K562 (cell line): ENCODE data around the gene HNRNPF. TPM values are rescaled to one million over a fixed set of nuclear protein-coding genes. Genes with fewer than 3 reads are reported as not detected.

ENCODE experiments used
- ATAC-seq: fragments of 200-7000 bp; cut with Tn5 transposase; 3 replicates; pipeline ENCODE4 v1.9.1; 2020; ENCODE audit warnings: moderate library complexity
- BruUV-seq: library from RNA; stranded (reverse); fragments of 400-500 nt; replicated peaks from 2 replicates; lab custom pipeline; 2021; lab: Mats Ljungman, UMichigan
- CTCF ChIA-PET: fragments of 300-600 bp; formaldehyde crosslinking; extraction: SDS; loops from one replicate; lab custom pipeline; 2021; ENCODE audit warnings: low intra/inter-chr PET ratio; lab: Yijun Ruan, JAX
- POLR2A ChIA-PET: fragments of 300-600, 350-650 bp; sonication (Branson Sonifier 250); formaldehyde crosslinking; extraction: SDS; loops from one replicate; lab custom pipeline; 2021; ENCODE audit warnings: antibody characterized with exemption, inconsistent platforms; lab: Yijun Ruan, JAX
- DNase-seq, 4 experiments: peaks; one replicate each; pipeline versions ENCODE4 v3.0.0 to v3.0.0-alpha.2; 2011 to 2018; ENCODE audit warnings: low spot score in 3 of 4, mixed read lengths in 3 of 4; ENCODE audit errors: extremely low read depth in 1 of 4
- FAIRE-seq: peaks from 2 replicates; lab custom pipeline; 2011; peaks lifted over from hg19 to GRCh38; lab: Jason Lieb, UNC
- H2AFZ ChIP-seq: 2 replicates; pipeline ENCODE4 v1.6.0; 2011; ENCODE audit warnings: low read depth, low read length, control low read depth, inconsistent platforms
- H3K27ac ChIP-seq: fragments of 200-600 bp; 3 replicates; pipeline ENCODE4 v1.8.0; 2011; ENCODE audit warnings: low read depth, mild to moderate bottlenecking, control low read depth, inconsistent platforms, low read length, moderate library complexity, mixed read lengths; ENCODE audit errors: extremely low read depth
- H3K27me3 ChIP-seq, 2 experiments: fragments of 300-600 bp in 1 of 2; 2 replicates in 1 of 2; 3 replicates in 1 of 2; pipeline versions ENCODE4 v1.6.0 to v1.8.0; 2011; ENCODE audit warnings: inconsistent platforms in 2 of 2, low read length in 2 of 2, mild to moderate bottlenecking in 1 of 2, mixed read lengths in 1 of 2, moderate library complexity in 1 of 2; ENCODE audit not compliant: control insufficient read depth in 2 of 2, insufficient read depth in 2 of 2
- H3K36me3 ChIP-seq: fragments of 300-600 bp; 3 replicates; pipeline ENCODE4 v1.8.0; 2011; ENCODE audit warnings: mild to moderate bottlenecking, low read length, inconsistent platforms; ENCODE audit not compliant: control insufficient read depth, insufficient read depth
- H3K4me1 ChIP-seq, 2 experiments: fragments of 200-600 bp in 1 of 2; replicated peaks in 1 of 2; 2 replicates in 1 of 2; 3 replicates in 1 of 2; pipeline versions ENCODE4 v1.5.1 to v1.8.0; 2011; ENCODE audit warnings: inconsistent platforms in 2 of 2, low read length in 2 of 2, mild to moderate bottlenecking in 1 of 2, mixed read lengths in 1 of 2, moderate library complexity in 1 of 2; ENCODE audit not compliant: control insufficient read depth in 2 of 2, insufficient read depth in 2 of 2
- H3K4me2 ChIP-seq: 2 replicates; pipeline ENCODE4 v1.6.1; 2011; ENCODE audit warnings: low read length, control low read depth, inconsistent platforms, mixed read lengths; ENCODE audit not compliant: insufficient read depth
- H3K4me3 ChIP-seq: fragments of 200-600 bp; sonication (generic), shearing (Covaris generic); 2 replicates; pipeline ENCODE4 v1.5.1; 2016; ENCODE audit warnings: control low read depth, inconsistent platforms
- H3K79me2 ChIP-seq: fragments of 200-600 bp; 3 replicates; pipeline ENCODE4 v1.8.0; 2011; ENCODE audit warnings: low read length, inconsistent platforms; ENCODE audit not compliant: control insufficient read depth, insufficient read depth
- H3K9ac ChIP-seq, 2 experiments: 2 replicates each; pipeline versions ENCODE4 v1.6.0 to v1.6.1; 2011; ENCODE audit warnings: low read depth in 2 of 2, low read length in 2 of 2, control low read depth in 1 of 2, inconsistent platforms in 1 of 2, mild to moderate bottlenecking in 1 of 2, mixed read lengths in 1 of 2; ENCODE audit not compliant: insufficient read depth in 1 of 2
- H3K9me1 ChIP-seq: one replicate; pipeline ENCODE4 v1.6.0; 2011; ENCODE audit warnings: inconsistent platforms, mild to moderate bottlenecking, low read length, moderate library complexity; ENCODE audit not compliant: control insufficient read depth, insufficient read depth
- H3K9me3 ChIP-seq: replicated peaks from 2 replicates; pipeline ENCODE4 v1.5.1; 2011; ENCODE audit warnings: low read depth, low read length, inconsistent platforms; ENCODE audit not compliant: control insufficient read depth, insufficient read depth
- H4K20me1 ChIP-seq: replicated peaks from 2 replicates; pipeline ENCODE4 v1.6.1; 2011; ENCODE audit warnings: low read length, inconsistent platforms, mixed read lengths; ENCODE audit not compliant: control insufficient read depth, insufficient read depth
- NRF1 ChIP-seq, 2 experiments: fragments of 450-650 bp; IDR thresholded peaks in 1 of 2; conservative IDR thresholded peaks in 1 of 2; 2 replicates each; pipeline ENCODE4 v1.6.1; 2014; ENCODE audit warnings: mild to moderate bottlenecking in 2 of 2
- RBFOX2 ChIP-seq: fragments of 200-400 bp; formaldehyde crosslinking; IDR thresholded peaks from 2 replicates; pipeline ENCODE4 v1.6.1; 2017; ENCODE audit warnings: low read depth, mild to moderate bottlenecking, low read length, moderate library complexity
- SMAD2 ChIP-seq: fragments of 150-350 bp; IDR thresholded peaks from 2 replicates; pipeline ENCODE4 v1.6.1; 2014; ENCODE audit warnings: low read depth, mild to moderate bottlenecking, low read length
- TEAD2 ChIP-seq: fragments of 450-650 bp; IDR thresholded peaks from 2 replicates; pipeline ENCODE4 v1.6.1; 2016; ENCODE audit warnings: missing genetic modification characterization, control low read depth, missing compliant biosample characterization
- TEAD4 ChIP-seq, 2 experiments: sonication (generic) in 1 of 2; formaldehyde crosslinking in 1 of 2; IDR thresholded peaks; 2 replicates each; pipeline versions ENCODE4 v1.6.1 to v1.8.0; 2012 to 2022; ENCODE audit warnings: borderline replicate concordance in 1 of 2, inconsistent platforms in 1 of 2, low read length in 1 of 2, mild to moderate bottlenecking in 1 of 2, missing genetic modification reagents in 1 of 2
- ZFX ChIP-seq: sonication (generic); formaldehyde crosslinking; IDR thresholded peaks from 2 replicates; pipeline ENCODE4 v1.8.0; 2022; ENCODE audit warnings: mild to moderate bottlenecking, missing genetic modification reagents, moderate library complexity
- ZNF384 ChIP-seq: IDR thresholded peaks from 2 replicates; pipeline ENCODE4 v1.6.1; 2012; ENCODE audit warnings: low read depth, low read length, improper control_type of control experiment
- WGBS: fragments of 100-300 bp; shearing (Covaris generic); methylation state at CpG from one replicate; pipeline ENCODE4 v1.1.6; 2016; ENCODE audit warnings: low coverage, mixed read lengths; ENCODE audit not compliant: insufficient coverage; ENCODE audit errors: missing lambda C conversion rate; 5-methylcytosine and 5-hydroxymethylcytosine counted together
- in situ Hi-C: fragments of 300-500 bp; cut with MboI; formaldehyde crosslinking; loops from 4 replicates; pipeline ENCODE4 v1.15.0; 2018; ENCODE audit warnings: inconsistent platforms, mixed read lengths
- intact Hi-C: fragments of 100-400 bp; cut with micrococcal nuclease; formaldehyde crosslinking; loops from 2 replicates; pipeline ENCODE4 v1.14.2; 2022
- polyA plus RNA-seq, 8 experiments: library from polyadenylated mRNA; depleted of rRNA in 4 of 8; stranded (reverse) in 5 of 8; unstranded in 3 of 8; fragments of >200 nt; fragmentation: Nextera tagmentation in 2 of 8; fragmentation: Illumina TruSeq in 1 of 8; extraction: Ambion mirVana in 2 of 8; extraction: Trizol in 1 of 8; gene quantifications; 2 replicates each; pipeline versions ENCODE4 v1.2.1 to v1.2.3, GENCODE V29; 2011 to 2014; ENCODE audit warnings: inconsistent platforms in 1 of 8, missing spikeins in 1 of 8
- total RNA-seq, 7 experiments: library from RNA; depleted of rRNA in 6 of 7; stranded (reverse); fragments of >200 nt in 6 of 7; fragmentation: Illumina TruSeq in 2 of 7; extraction: Trizol in 2 of 7; gene quantifications; 2 replicates each; pipeline versions ENCODE4 v1.2.1 to v1.2.3, GENCODE V29; 2011 to 2021; ENCODE audit warnings: low replicate concordance in 1 of 7
- TF ChIP-seq, protein P1 (sequence below), 3 experiments: IDR thresholded peaks in 2 of 3; conservative IDR thresholded peaks in 1 of 3; 2 replicates each; pipeline ENCODE4 v1.5.1; 2011 to 2012; ENCODE audit warnings: low read length in 3 of 3, mild to moderate bottlenecking in 3 of 3, control low read depth in 2 of 3, improper control_type of control experiment in 1 of 3, inconsistent platforms in 1 of 3, low read depth in 1 of 3, mixed read lengths in 1 of 3, moderate library complexity in 1 of 3; ENCODE audit not compliant: insufficient read depth in 2 of 3
- TF ChIP-seq, protein P2 (sequence below): sonication (generic); formaldehyde crosslinking; IDR thresholded peaks from 2 replicates; pipeline ENCODE4 v1.8.1; 2023; ENCODE audit warnings: mild to moderate bottlenecking, missing genetic modification reagents
- TF ChIP-seq, protein P3 (sequence below): sonication (generic); formaldehyde crosslinking; IDR thresholded peaks from 2 replicates; pipeline ENCODE4 v1.8.0; 2022; ENCODE audit warnings: missing genetic modification reagents, mild to moderate bottlenecking, moderate library complexity, borderline replicate concordance
- TF ChIP-seq, protein P4 (sequence below): IDR thresholded peaks from 2 replicates; pipeline ENCODE4 v1.6.1; 2011; ENCODE audit warnings: borderline replicate concordance, low read depth, mild to moderate bottlenecking, moderate library complexity, low read length; ENCODE audit not compliant: insufficient read depth, poor library complexity, severe bottlenecking

HNRNPF gene
- total and polyA plus RNA-seq, 9 of the 15 experiments (the other 6 are each of a cell fraction or from before 2014, with no cell fraction given), result 192 to 489 (median 416) TPM

DNA sequence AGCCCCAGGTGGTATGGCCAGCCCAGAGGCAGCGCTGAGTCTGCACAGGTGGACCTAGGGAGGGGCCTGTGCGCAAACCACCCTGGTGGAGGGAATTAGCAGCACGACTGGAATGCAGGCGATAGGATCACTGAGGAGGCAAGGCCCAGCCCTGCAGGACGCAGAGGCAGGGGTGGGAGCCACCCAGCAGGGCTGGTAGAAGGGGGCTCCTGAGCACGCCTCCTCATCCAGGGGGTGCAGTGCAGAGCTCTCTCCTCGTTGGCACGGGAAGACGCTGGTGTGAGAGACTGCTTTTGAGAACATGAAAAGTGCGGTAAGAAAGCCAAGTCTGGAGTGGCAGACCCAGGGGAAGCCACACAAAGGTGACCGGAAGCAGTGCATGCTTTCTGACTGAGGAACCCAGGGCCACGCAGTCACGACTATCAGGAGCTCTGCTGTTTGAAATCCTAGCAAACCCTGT lies 31.5 kb downstream of the HNRNPF start:
- Histone ChIP-seq H3K9me3 (no peaks in the 10 kb centered on the region), H3K4me2 (no peak overlapping the region), H3K36me3 (no peaks in the 10 kb centered on the region), H3K9me1 (no peaks in the 10 kb centered on the region), H2AFZ (peak overlapping the region; percentile 29; the same call in 1 of the 2 replicates), H3K9ac (peak overlapping the region in 1 of 2 experiments; percentile 54; a peak in 1 of 4 replicates), H3K4me3 (no peak overlapping the region), H3K4me1 (peaks cover 13 to 18% of the 10 kb centered on the region in 2 experiments; a peak in 4 of 5 replicates), H3K27ac (no peak overlapping the region), H3K27me3 (peaks cover 0 to 12% of the 10 kb centered on the region in 2 experiments; a peak in 2 of 5 replicates), H3K79me2 (no peaks in the 10 kb centered on the region), H4K20me1 (no peaks in the 10 kb centered on the region)
- ChIA-PET POLR2A (interaction anchor here (0.7 to 1.3 kb wide), 3 partner anchors 8 to 632 kb away, joined by 3 to 6 read pairs (median 4); no protein-coding TSS in a partner anchor), CTCF (interaction anchor here (0.6 to 1.5 kb wide), 3 partner anchors 84 to 184 kb away, joined by 3 to 6 read pairs (median 3); no protein-coding TSS in a partner anchor)
- intact Hi-C loops, result no loop called here
- WGBS, result 37% methylated on average over 13 of the region's 13 CpGs
- ATAC-seq, result peak; percentile 84
- BruUV-seq, result no TSS peak
- in situ Hi-C loops, result no loop called here
- peak in 3 of 4 experiments; percentile 54 to 75 (median 67) for DNase-seq
- FAIRE-seq, result no peak
- TF ChIP-seq, protein P1, sequence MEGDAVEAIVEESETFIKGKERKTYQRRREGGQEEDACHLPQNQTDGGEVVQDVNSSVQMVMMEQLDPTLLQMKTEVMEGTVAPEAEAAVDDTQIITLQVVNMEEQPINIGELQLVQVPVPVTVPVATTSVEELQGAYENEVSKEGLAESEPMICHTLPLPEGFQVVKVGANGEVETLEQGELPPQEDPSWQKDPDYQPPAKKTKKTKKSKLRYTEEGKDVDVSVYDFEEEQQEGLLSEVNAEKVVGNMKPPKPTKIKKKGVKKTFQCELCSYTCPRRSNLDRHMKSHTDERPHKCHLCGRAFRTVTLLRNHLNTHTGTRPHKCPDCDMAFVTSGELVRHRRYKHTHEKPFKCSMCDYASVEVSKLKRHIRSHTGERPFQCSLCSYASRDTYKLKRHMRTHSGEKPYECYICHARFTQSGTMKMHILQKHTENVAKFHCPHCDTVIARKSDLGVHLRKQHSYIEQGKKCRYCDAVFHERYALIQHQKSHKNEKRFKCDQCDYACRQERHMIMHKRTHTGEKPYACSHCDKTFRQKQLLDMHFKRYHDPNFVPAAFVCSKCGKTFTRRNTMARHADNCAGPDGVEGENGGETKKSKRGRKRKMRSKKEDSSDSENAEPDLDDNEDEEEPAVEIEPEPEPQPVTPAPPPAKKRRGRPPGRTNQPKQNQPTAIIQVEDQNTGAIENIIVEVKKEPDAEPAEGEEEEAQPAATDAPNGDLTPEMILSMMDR (IDR thresholded peaks at IDR 0.05 in 2 of 3, conservative IDR thresholded peaks at IDR 0.05 in 1 of 3; ENCODE audit: insufficient read depth in 2 of 3, low read depth in 1 of 3, low read length in 3 of 3), result peak; percentile 25 to 50 (median 49); a peak in 4 of 6 replicates
- TF ChIP-seq RBFOX2 (peak; percentile 26; the same call in 1 of the 2 replicates), ZFX (CRISPR knock-in tag) (peak; percentile 37; the same call in 1 of the 2 replicates), TEAD4 (IDR thresholded peaks at IDR 0.05; ENCODE audit: low read length) (peak; percentile 90), TEAD4 (CRISPR knock-in tag; IDR thresholded peaks at IDR 0.05; ENCODE audit: borderline replicate concordance) (peak; percentile 95), TEAD2 (tag) (peak; percentile 96), ZNF384 (no peak), NRF1 (conservative IDR thresholded peaks at IDR 0.05 in 1 of 2, IDR thresholded peaks at IDR 0.05 in 1 of 2) (0 out of 4 replicates have a peak, but pooled peaks of 1 of the 2 experiments have one; percentile 15), SMAD2 (no peak)
- TF ChIP-seq, protein P2, sequence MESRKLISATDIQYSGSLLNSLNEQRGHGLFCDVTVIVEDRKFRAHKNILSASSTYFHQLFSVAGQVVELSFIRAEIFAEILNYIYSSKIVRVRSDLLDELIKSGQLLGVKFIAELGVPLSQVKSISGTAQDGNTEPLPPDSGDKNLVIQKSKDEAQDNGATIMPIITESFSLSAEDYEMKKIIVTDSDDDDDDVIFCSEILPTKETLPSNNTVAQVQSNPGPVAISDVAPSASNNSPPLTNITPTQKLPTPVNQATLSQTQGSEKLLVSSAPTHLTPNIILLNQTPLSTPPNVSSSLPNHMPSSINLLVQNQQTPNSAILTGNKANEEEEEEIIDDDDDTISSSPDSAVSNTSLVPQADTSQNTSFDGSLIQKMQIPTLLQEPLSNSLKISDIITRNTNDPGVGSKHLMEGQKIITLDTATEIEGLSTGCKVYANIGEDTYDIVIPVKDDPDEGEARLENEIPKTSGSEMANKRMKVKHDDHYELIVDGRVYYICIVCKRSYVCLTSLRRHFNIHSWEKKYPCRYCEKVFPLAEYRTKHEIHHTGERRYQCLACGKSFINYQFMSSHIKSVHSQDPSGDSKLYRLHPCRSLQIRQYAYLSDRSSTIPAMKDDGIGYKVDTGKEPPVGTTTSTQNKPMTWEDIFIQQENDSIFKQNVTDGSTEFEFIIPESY (CRISPR knock-in tag), result 0 out of 2 replicates have a peak, but pooled peaks have one; percentile 29
- TF ChIP-seq, protein P3, sequence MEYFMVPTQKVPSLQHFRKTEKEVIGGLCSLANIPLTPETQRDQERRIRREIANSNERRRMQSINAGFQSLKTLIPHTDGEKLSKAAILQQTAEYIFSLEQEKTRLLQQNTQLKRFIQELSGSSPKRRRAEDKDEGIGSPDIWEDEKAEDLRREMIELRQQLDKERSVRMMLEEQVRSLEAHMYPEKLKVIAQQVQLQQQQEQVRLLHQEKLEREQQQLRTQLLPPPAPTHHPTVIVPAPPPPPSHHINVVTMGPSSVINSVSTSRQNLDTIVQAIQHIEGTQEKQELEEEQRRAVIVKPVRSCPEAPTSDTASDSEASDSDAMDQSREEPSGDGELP (CRISPR knock-in tag), result peak; percentile 30; the same call in 1 of the 2 replicates
- TF ChIP-seq, protein P4, sequence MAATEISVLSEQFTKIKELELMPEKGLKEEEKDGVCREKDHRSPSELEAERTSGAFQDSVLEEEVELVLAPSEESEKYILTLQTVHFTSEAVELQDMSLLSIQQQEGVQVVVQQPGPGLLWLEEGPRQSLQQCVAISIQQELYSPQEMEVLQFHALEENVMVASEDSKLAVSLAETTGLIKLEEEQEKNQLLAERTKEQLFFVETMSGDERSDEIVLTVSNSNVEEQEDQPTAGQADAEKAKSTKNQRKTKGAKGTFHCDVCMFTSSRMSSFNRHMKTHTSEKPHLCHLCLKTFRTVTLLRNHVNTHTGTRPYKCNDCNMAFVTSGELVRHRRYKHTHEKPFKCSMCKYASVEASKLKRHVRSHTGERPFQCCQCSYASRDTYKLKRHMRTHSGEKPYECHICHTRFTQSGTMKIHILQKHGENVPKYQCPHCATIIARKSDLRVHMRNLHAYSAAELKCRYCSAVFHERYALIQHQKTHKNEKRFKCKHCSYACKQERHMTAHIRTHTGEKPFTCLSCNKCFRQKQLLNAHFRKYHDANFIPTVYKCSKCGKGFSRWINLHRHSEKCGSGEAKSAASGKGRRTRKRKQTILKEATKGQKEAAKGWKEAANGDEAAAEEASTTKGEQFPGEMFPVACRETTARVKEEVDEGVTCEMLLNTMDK, result peak; percentile 50
